WTC11 (cell line): Measurements from ENCODE around the gene KRTAP4-7. TPM values are rescaled to one million over a fixed set of nuclear protein-coding genes. Genes with fewer than 3 reads are reported as not detected.
"Not testable (repeated sequence)": the region's sequence is repeated elsewhere in the genome, so short reads cannot be mapped to it uniquely, and the experiment has no call there.

ENCODE experiments used
- ATAC-seq: fragments of 200-7000 bp; cut with Tn5 transposase; 2 replicates; pipeline ENCODE4 v1.10.0; 2021; ENCODE audit warnings: mild to moderate bottlenecking, moderate library complexity
- CTCF ChIA-PET: fragments of 300-600 bp; sonication (Branson Sonifier 250); formaldehyde crosslinking; loops from one replicate; lab custom pipeline; 2021; ENCODE audit warnings: antibody characterized with exemption; lab: Charles Lee
- POLR2A ChIA-PET: fragments of 350-600 bp; sonication (Branson Sonifier 250); formaldehyde crosslinking; loops from one replicate; lab custom pipeline; 2021; ENCODE audit warnings: antibody characterized with exemption; lab: Charles Lee
- DNase-seq: peaks from one replicate; pipeline ENCODE4 v3.0.0; 2021; ENCODE audit warnings: low spot score
- H3K27ac Mint-ChIP-seq: 2 replicates; pipeline ENCODE4 v1.8.0; 2021; ENCODE audit warnings: mixed read lengths
- H3K27me3 Mint-ChIP-seq: 2 replicates; pipeline ENCODE4 v1.8.0; 2021; ENCODE audit warnings: low read depth, mild to moderate bottlenecking, moderate library complexity, mixed read lengths
- H3K36me3 Mint-ChIP-seq: 2 replicates; pipeline ENCODE4 v1.8.0; 2021; ENCODE audit warnings: mixed read lengths
- H3K4me1 Mint-ChIP-seq: 2 replicates; pipeline ENCODE4 v1.8.0; 2022; ENCODE audit warnings: mixed read lengths
- H3K4me3 Mint-ChIP-seq: 2 replicates; pipeline ENCODE4 v1.8.0; 2021; ENCODE audit warnings: mild to moderate bottlenecking, moderate library complexity, mixed read lengths
- H3K9me3 Mint-ChIP-seq: 2 replicates; pipeline ENCODE4 v1.8.0; 2021; ENCODE audit warnings: mixed read lengths
- CBFB ChIP-seq: sonication (generic); formaldehyde crosslinking; IDR thresholded peaks from 2 replicates; pipeline ENCODE4 v1.8.1; 2022; ENCODE audit warnings: mild to moderate bottlenecking, low read depth, missing genetic modification reagents
- ELF4 ChIP-seq: sonication (generic); formaldehyde crosslinking; IDR thresholded peaks from 2 replicates; pipeline ENCODE4 v1.8.1; 2022; ENCODE audit warnings: low read depth, mild to moderate bottlenecking, moderate library complexity, missing genetic modification reagents
- EMX1 ChIP-seq: fragments of 250-450 bp; sonication (Bioruptor Pico); IDR thresholded peaks from 2 replicates; pipeline ENCODE4 v1.8.0; 2021; ENCODE audit warnings: mild to moderate bottlenecking
- GABPB1 ChIP-seq: sonication (generic); formaldehyde crosslinking; IDR thresholded peaks from 2 replicates; pipeline ENCODE4 v1.8.1; 2023; ENCODE audit warnings: mild to moderate bottlenecking, missing genetic modification reagents
- IRF2 ChIP-seq: sonication (generic); formaldehyde crosslinking; IDR thresholded peaks from 2 replicates; pipeline ENCODE4 v1.8.0; 2022; ENCODE audit warnings: low read depth, missing genetic modification reagents, borderline replicate concordance
- KAT7 ChIP-seq: sonication (generic); formaldehyde crosslinking; IDR thresholded peaks from 2 replicates; pipeline ENCODE4 v1.8.1; 2023; ENCODE audit warnings: missing genetic modification reagents, mild to moderate bottlenecking, borderline replicate concordance
- MYBL2 ChIP-seq: sonication (generic); formaldehyde crosslinking; IDR thresholded peaks from 2 replicates; pipeline ENCODE4 v1.8.1; 2023; ENCODE audit warnings: mild to moderate bottlenecking, moderate library complexity, missing genetic modification reagents
- NR1H2 ChIP-seq: sonication (generic); formaldehyde crosslinking; IDR thresholded peaks from 2 replicates; pipeline ENCODE4 v1.9.0; 2021; ENCODE audit warnings: mild to moderate bottlenecking, moderate library complexity, missing genetic modification reagents
- NR2C2 ChIP-seq: sonication (generic); formaldehyde crosslinking; IDR thresholded peaks from 2 replicates; pipeline ENCODE4 v1.8.0; 2022; ENCODE audit warnings: mild to moderate bottlenecking, missing genetic modification reagents
- RELA ChIP-seq: sonication (generic); formaldehyde crosslinking; IDR thresholded peaks from 2 replicates; pipeline ENCODE4 v1.8.1; 2022; ENCODE audit warnings: missing genetic modification reagents, mild to moderate bottlenecking, borderline replicate concordance
- SP1 ChIP-seq: sonication (generic); formaldehyde crosslinking; conservative IDR thresholded peaks from 2 replicates; pipeline ENCODE4 v1.8.1; 2022; ENCODE audit warnings: missing genetic modification reagents
- TCF7 ChIP-seq: sonication (generic); formaldehyde crosslinking; IDR thresholded peaks from 2 replicates; pipeline ENCODE4 v1.8.0; 2022; ENCODE audit warnings: mild to moderate bottlenecking, low read depth, missing genetic modification reagents, moderate library complexity
- ZNF317 ChIP-seq: sonication (generic); formaldehyde crosslinking; IDR thresholded peaks from 2 replicates; pipeline ENCODE4 v1.8.1; 2023; ENCODE audit warnings: low read depth, mild to moderate bottlenecking, moderate library complexity, missing genetic modification reagents, borderline replicate concordance
- total RNA-seq: library from RNA; stranded (reverse); gene quantifications from 3 replicates; pipeline ENCODE4 v1.2.3, GENCODE V29; 2021
- TF ChIP-seq, protein P1 (sequence below): sonication (generic); formaldehyde crosslinking; IDR thresholded peaks from 2 replicates; pipeline ENCODE4 v1.8.0; 2022; ENCODE audit warnings: mild to moderate bottlenecking, missing genetic modification reagents
- TF ChIP-seq, protein P2 (sequence below): sonication (generic); formaldehyde crosslinking; IDR thresholded peaks from 2 replicates; pipeline ENCODE4 v1.8.0; 2023; ENCODE audit warnings: mild to moderate bottlenecking, missing genetic modification reagents
- TF ChIP-seq, protein P3 (sequence below): sonication (generic); formaldehyde crosslinking; IDR thresholded peaks from 2 replicates; pipeline ENCODE4 v1.8.1; 2023; ENCODE audit warnings: mild to moderate bottlenecking, missing genetic modification reagents, moderate library complexity
- TF ChIP-seq, protein P4 (sequence below): sonication (generic); formaldehyde crosslinking; IDR thresholded peaks from 2 replicates; pipeline ENCODE4 v1.8.1; 2023; ENCODE audit warnings: mild to moderate bottlenecking, missing genetic modification reagents, moderate library complexity
- TF ChIP-seq, protein P5 (sequence below): sonication (generic); formaldehyde crosslinking; IDR thresholded peaks from 2 replicates; pipeline ENCODE4 v1.8.1; 2023; ENCODE audit warnings: mild to moderate bottlenecking, missing genetic modification reagents

The KRTAP4-7 gene
- total RNA-seq, 1 experiment from 2014 or later, result not detected

DNA sequence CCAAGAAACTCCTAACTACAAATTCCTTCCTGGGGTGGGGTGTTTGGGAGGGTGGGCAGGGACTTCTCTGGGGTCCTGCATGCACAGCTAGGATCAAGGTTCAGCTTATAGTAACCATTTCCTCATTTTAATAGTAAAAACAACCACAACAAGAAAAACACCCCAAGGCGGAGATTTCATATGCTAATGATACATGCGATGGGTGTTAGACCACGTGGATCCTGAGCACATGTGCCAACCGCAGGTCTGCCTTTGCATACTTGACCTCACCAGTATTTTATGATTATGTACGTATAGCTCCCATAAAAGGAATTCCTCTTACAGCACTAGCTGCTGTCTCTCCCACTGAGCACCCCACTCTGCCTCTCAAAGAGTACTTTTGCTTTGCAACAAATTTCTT, 32.3 kb downstream of the KRTAP4-7 start:
- ATAC-seq, result no peak
- TF ChIP-seq, protein P1, sequence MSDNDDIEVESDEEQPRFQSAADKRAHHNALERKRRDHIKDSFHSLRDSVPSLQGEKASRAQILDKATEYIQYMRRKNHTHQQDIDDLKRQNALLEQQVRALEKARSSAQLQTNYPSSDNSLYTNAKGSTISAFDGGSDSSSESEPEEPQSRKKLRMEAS (CRISPR knock-in tag), result no peak
- TF ChIP-seq GABPB1 (CRISPR knock-in tag) (no peak), ELF4 (CRISPR knock-in tag) (no peak), EMX1 (no peak), MYBL2 (CRISPR knock-in tag) (no peak), TCF7 (CRISPR knock-in tag) (no peak), CBFB (no peak), IRF2 (CRISPR knock-in tag) (no peak), SP1 (CRISPR knock-in tag) (no peak)
- TF ChIP-seq, protein P2, sequence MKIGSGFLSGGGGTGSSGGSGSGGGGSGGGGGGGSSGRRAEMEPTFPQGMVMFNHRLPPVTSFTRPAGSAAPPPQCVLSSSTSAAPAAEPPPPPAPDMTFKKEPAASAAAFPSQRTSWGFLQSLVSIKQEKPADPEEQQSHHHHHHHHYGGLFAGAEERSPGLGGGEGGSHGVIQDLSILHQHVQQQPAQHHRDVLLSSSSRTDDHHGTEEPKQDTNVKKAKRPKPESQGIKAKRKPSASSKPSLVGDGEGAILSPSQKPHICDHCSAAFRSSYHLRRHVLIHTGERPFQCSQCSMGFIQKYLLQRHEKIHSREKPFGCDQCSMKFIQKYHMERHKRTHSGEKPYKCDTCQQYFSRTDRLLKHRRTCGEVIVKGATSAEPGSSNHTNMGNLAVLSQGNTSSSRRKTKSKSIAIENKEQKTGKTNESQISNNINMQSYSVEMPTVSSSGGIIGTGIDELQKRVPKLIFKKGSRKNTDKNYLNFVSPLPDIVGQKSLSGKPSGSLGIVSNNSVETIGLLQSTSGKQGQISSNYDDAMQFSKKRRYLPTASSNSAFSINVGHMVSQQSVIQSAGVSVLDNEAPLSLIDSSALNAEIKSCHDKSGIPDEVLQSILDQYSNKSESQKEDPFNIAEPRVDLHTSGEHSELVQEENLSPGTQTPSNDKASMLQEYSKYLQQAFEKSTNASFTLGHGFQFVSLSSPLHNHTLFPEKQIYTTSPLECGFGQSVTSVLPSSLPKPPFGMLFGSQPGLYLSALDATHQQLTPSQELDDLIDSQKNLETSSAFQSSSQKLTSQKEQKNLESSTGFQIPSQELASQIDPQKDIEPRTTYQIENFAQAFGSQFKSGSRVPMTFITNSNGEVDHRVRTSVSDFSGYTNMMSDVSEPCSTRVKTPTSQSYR (CRISPR knock-in tag), result no peak
- TF ChIP-seq, protein P3, sequence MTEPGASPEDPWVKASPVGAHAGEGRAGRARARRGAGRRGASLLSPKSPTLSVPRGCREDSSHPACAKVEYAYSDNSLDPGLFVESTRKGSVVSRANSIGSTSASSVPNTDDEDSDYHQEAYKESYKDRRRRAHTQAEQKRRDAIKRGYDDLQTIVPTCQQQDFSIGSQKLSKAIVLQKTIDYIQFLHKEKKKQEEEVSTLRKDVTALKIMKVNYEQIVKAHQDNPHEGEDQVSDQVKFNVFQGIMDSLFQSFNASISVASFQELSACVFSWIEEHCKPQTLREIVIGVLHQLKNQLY (CRISPR knock-in tag), result no peak
- TF ChIP-seq, protein P4, sequence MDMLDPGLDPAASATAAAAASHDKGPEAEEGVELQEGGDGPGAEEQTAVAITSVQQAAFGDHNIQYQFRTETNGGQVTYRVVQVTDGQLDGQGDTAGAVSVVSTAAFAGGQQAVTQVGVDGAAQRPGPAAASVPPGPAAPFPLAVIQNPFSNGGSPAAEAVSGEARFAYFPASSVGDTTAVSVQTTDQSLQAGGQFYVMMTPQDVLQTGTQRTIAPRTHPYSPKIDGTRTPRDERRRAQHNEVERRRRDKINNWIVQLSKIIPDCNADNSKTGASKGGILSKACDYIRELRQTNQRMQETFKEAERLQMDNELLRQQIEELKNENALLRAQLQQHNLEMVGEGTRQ (CRISPR knock-in tag), result no peak

DNA sequence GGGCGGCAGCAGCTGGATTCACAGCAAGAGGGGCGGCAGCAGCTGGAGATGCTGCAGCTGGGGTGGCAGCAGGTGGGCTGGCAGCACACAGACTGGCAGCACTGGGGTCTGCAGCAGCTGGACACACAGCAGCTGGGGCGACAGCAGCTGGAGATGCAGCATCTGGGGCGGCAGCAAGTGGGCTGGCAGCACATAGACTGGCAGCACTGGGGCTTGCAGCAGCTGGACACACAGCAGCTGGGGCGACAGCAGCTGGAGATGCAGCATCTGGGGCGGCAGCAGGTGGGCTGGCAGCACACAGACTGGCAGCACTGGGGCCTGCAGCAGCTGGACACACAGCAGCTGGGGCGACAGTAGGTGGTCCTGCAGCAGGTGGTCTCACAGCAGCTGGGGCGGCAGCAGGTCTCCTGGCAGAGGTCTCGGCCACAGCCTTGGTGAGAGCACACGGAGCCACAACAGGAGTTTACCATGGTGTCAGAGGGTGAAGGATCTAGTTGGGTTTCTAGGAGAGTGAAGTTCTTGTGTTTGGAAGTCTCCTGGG, 34.0 kb downstream of the KRTAP4-7 start, which contains the start of gene KRTAP4-11:
Gene KRTAP4-11 (minus strand): TSS at position 528 of the 541 bp plus-strand sequence. CDS start 58 bp downstream, at position 470.
- CTCF ChIA-PET, H3K27me3 Mint-ChIP-seq, DNase-seq, H3K27ac Mint-ChIP-seq, POLR2A ChIA-PET, ATAC-seq, H3K4me3 Mint-ChIP-seq: not testable (repeated sequence)
- peaks cover 33% of the 10 kb centered on the region for H3K4me1 Mint-ChIP-seq
- H3K36me3 Mint-ChIP-seq, result peaks cover 20% of the 10 kb centered on the region
- H3K9me3 Mint-ChIP-seq, result peaks cover 34% of the 10 kb centered on the region

More for the DNA sequence above, 32.3 kb downstream of the KRTAP4-7 start:
- Mint-ChIP-seq H3K27me3 (peaks cover 3% of the 10 kb centered on the region; the same call in 1 of the 2 replicates), H3K36me3 (peaks cover 30% of the 10 kb centered on the region), H3K4me3 (no peak overlapping the region), H3K9me3 (peaks cover 33% of the 10 kb centered on the region), H3K4me1 (peaks cover 33% of the 10 kb centered on the region), H3K27ac (no peak overlapping the region)
- ChIA-PET POLR2A (no interaction called here), CTCF (no interaction called here)
- DNase-seq, result no peak

DNA sequence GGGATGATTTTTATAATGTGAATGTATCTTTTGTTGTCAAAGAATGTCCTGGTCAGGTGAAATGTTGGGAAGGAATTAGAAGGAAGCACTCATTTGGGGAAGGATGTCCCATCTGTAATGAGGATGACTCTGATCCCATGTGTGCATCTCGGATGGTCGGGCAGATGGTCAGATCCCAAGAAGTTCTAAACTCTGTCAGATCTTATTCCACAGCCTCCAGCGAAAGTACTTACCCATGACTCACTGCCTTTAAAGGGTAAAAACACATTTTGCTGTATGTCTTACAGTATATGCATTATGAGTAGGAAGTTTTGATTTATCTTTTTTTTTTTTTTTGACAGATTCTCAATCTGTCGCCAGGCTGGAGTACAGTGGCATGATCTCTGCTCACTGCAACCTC, 34.8 kb downstream of the KRTAP4-7 start:
- DNase-seq (no peak), ATAC-seq (no peak)
- CTCF ChIA-PET, result no interaction called here
- H3K27me3 Mint-ChIP-seq, result peaks cover 4% of the 10 kb centered on the region; the same call in 1 of the 2 replicates
- H3K4me3 Mint-ChIP-seq, result no peak overlapping the region
- TF ChIP-seq GABPB1 (CRISPR knock-in tag) (no peak), KAT7 (CRISPR knock-in tag) (no peak), RELA (CRISPR knock-in tag) (no peak), NR1H2 (no peak), NR2C2 (CRISPR knock-in tag) (no peak), ZNF317 (CRISPR knock-in tag) (no peak), SP1 (CRISPR knock-in tag) (no peak)
- TF ChIP-seq, protein P5, sequence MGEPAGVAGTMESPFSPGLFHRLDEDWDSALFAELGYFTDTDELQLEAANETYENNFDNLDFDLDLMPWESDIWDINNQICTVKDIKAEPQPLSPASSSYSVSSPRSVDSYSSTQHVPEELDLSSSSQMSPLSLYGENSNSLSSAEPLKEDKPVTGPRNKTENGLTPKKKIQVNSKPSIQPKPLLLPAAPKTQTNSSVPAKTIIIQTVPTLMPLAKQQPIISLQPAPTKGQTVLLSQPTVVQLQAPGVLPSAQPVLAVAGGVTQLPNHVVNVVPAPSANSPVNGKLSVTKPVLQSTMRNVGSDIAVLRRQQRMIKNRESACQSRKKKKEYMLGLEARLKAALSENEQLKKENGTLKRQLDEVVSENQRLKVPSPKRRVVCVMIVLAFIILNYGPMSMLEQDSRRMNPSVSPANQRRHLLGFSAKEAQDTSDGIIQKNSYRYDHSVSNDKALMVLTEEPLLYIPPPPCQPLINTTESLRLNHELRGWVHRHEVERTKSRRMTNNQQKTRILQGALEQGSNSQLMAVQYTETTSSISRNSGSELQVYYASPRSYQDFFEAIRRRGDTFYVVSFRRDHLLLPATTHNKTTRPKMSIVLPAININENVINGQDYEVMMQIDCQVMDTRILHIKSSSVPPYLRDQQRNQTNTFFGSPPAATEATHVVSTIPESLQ (CRISPR knock-in tag), result no peak
- TF ChIP-seq, protein P3 (CRISPR knock-in tag), result no peak
- TF ChIP-seq, all 79 proteins: peak for 0
- Mint-ChIP-seq H3K9me3 (peaks cover 33% of the 10 kb centered on the region), H3K4me1 (peaks cover 38% of the 10 kb centered on the region), H3K27ac (no peak overlapping the region), H3K36me3 (peaks cover 14% of the 10 kb centered on the region)
- POLR2A ChIA-PET, result no interaction called here

DNA sequence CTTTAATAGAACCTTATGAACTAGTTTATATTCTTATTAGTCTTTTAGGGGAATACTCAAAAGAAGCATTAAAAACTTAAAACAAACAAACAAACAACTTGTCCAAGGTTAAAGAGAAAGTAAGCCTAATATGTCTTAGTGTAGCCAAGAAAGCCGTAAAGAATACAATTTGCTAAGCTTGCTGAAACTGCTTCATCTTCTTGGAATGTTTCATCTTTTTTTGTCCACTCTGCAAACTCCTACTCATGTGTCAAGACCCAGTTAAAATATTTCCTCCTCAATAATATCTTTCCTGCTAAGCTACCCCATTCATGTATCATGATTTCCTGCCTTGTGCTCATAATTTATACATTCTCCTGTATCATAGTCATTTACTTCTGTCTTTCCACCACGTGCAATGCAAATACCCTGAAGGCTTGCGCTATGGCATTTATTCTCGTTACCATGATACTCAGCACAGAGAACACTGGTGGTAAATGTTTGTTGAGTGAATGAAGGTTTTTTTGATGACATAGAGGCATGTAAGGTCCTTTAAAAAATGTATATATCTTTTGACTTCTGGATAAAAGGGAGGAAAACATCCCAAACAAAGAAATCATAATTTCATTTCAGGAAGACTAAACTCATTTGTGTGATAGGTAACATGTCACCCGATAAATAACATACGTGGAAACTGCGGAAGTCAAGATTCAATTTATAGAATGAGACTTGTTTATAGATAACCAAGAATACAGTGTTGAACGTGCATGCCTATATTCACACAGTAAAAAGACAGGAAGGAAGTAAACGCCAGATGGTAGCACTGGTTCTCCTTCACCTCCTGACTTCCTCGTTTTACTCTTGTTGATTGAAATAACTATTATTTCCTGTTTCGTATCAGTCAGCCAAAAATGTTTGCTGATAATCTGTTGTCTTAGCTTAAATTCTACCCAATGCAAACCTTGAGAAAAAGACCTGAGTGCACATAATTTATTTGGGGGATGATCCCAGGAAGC, 36.0 kb downstream of the KRTAP4-7 start:
- DNase-seq, H3K27ac Mint-ChIP-seq, H3K4me3 Mint-ChIP-seq, CTCF ChIA-PET, H3K27me3 Mint-ChIP-seq, POLR2A ChIA-PET, ATAC-seq, H3K36me3 Mint-ChIP-seq: not testable (repeated sequence)
- Mint-ChIP-seq H3K4me1 (peaks cover 35% of the 10 kb centered on the region), H3K9me3 (peaks cover 29% of the 10 kb centered on the region)
